Natural killer cell (primary cell): ENCODE results near the gene SPAG17. TPM values are rescaled to one million over a fixed set of nuclear protein-coding genes. Genes with fewer than 3 reads are reported as not detected.

Experiments
- ATAC-seq, 3 donors: fragments of 150-1000 bp in 2 of 3; fragments of 200-7000 bp in 1 of 3; cut with Tn5 transposase; 1 replicate in 1 of 3; 2 replicates in 2 of 3; pipeline ENCODE4 v1.10.0; 2021; ENCODE audit warnings: mild to moderate bottlenecking in 2 of 3, moderate library complexity in 2 of 3
- DNase-seq, 2 donors: peaks; one replicate each; pipeline versions ENCODE4 v3.0.0 to v3.0.0-alpha.2; 2013 to 2021; ENCODE audit warnings: mixed read lengths in 1 of 2
- H3K27ac ChIP-seq: one replicate; pipeline ENCODE4 v1.5.1; 2013; ENCODE audit warnings: mild to moderate bottlenecking, low read length
- H3K27me3 ChIP-seq: one replicate; pipeline ENCODE4 v1.6.1; 2013; ENCODE audit warnings: low read length; ENCODE audit not compliant: control insufficient read depth, insufficient read depth
- H3K36me3 ChIP-seq: one replicate; pipeline ENCODE4 v1.6.1; 2013; ENCODE audit warnings: low read length; ENCODE audit not compliant: control insufficient read depth, insufficient read depth
- H3K4me1 ChIP-seq: one replicate; pipeline ENCODE4 v1.6.1; 2013; ENCODE audit warnings: low read length; ENCODE audit not compliant: control insufficient read depth, insufficient read depth
- H3K4me3 ChIP-seq: one replicate; pipeline ENCODE4 v1.5.1; 2013; ENCODE audit warnings: low read length
- H3K9me3 ChIP-seq: one replicate; pipeline ENCODE4 v1.6.1; 2013; ENCODE audit warnings: low read length; ENCODE audit not compliant: control insufficient read depth, insufficient read depth
- H3K27ac Mint-ChIP-seq, 2 donors: one replicate each; pipeline ENCODE4 v1.8.0; 2022; ENCODE audit warnings: mild to moderate bottlenecking in 2 of 2, mixed read lengths in 2 of 2, moderate library complexity in 1 of 2
- H3K27me3 Mint-ChIP-seq, 2 donors: one replicate each; pipeline ENCODE4 v1.8.0; 2022; ENCODE audit warnings: low read depth in 2 of 2, mixed read lengths in 2 of 2
- H3K36me3 Mint-ChIP-seq: one replicate; pipeline ENCODE4 v1.8.0; 2022; ENCODE audit warnings: mixed read lengths
- H3K4me1 Mint-ChIP-seq, 2 donors: one replicate each; pipeline ENCODE4 v1.8.0; 2022; ENCODE audit warnings: mixed read lengths in 2 of 2
- H3K4me3 Mint-ChIP-seq: one replicate; pipeline ENCODE4 v1.8.0; 2022; ENCODE audit warnings: mild to moderate bottlenecking, moderate library complexity, mixed read lengths
- H3K9me3 Mint-ChIP-seq, 2 donors: one replicate each; pipeline ENCODE4 v1.8.0; 2022; ENCODE audit warnings: mixed read lengths in 2 of 2
- CTCF ChIP-seq: fragments of 200-600 bp; IDR thresholded peaks from one replicate; pipeline ENCODE4 v1.8.0; 2022; ENCODE audit warnings: antibody characterized with exemption
- WGBS: methylation state at CpG from one replicate; pipeline ENCODE4 v1.1.7; 2013; ENCODE audit warnings: missing lambda C conversion rate; ENCODE audit not compliant: insufficient coverage; 5-methylcytosine and 5-hydroxymethylcytosine counted together
- intact Hi-C: fragments of 100-400 bp; cut with micrococcal nuclease; formaldehyde crosslinking; loops from one replicate; pipeline ENCODE4 v1.14.2; 2022
- total RNA-seq, 4 donors: library from RNA; stranded (reverse); fragments of 120-200 nt in 1 of 4; gene quantifications; one replicate each; pipeline versions ENCODE4 v1.2.3 to v1.2.4, GENCODE V29; 2013 to 2022

The SPAG17 gene
- total RNA-seq, 3 donors from 2014 or later (not counting 1 experiment from before 2014, with no cell fraction given), result not detected

- Mint-ChIP-seq H3K4me1 (peaks cover 0 to 3% of the 10 kb centered on the region in 2 donors), H3K36me3 (no peaks in the 10 kb centered on the region), H3K4me3 (no peak overlapping the region), H3K27ac (no peak overlapping the region), H3K27me3 (peaks cover 0 to 1% of the 10 kb centered on the region in 2 donors), H3K9me3 (peaks cover 3 to 9% of the 10 kb centered on the region in 2 donors)
- Histone ChIP-seq H3K4me1 (no peaks in the 10 kb centered on the region), H3K9me3 (no peaks in the 10 kb centered on the region), H3K4me3 (no peak overlapping the region), H3K27me3 (no peaks in the 10 kb centered on the region), H3K36me3 (no peaks in the 10 kb centered on the region), H3K27ac (no peak overlapping the region)
- no peak for TF ChIP-seq CTCF
- no peak for ATAC-seq
- no peak for DNase-seq
- intact Hi-C loops, result no loop called here
- 90% methylated on average over 1 of the region's 1 CpG for WGBS
These were observed 5.5 kb upstream of the SPAG17 start for GRCh38 chr1:118190561-118190960.

DNA sequence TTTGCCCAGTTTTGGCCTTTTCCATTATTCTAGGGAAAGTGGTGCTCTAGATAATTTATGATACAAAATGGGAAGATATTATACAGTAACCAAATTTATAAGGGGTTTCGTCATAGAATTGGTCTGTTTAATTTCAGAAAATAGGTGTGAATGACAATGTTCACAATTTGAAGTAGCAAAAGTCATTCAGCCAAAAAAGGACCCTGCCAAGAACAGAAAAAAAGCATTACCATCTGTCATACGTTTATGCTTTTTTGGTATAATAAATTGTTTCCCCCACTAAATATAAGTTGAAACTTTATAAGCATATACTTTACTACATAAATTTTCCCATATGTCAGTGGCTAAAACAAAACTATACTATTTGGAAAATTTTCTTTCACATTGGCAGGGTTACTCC, 4.5 kb upstream of the SPAG17 start:
- Histone ChIP-seq H3K4me3 (no peak overlapping the region), H3K4me1 (peaks cover 6% of the 10 kb centered on the region), H3K9me3 (peaks cover 2% of the 10 kb centered on the region), H3K36me3 (no peaks in the 10 kb centered on the region), H3K27me3 (no peaks in the 10 kb centered on the region), H3K27ac (no peak overlapping the region)
- peaks cover 0 to 3% of the 10 kb centered on the region in 2 donors for H3K27me3 Mint-ChIP-seq
- no peak overlapping the region for H3K27ac Mint-ChIP-seq
- intact Hi-C loops, result no loop called here
- DNase-seq, result no peak
- H3K9me3 Mint-ChIP-seq, result peaks cover 3 to 11% of the 10 kb centered on the region in 2 donors
- WGBS, result 80% methylated on average over 1 of the region's 2 CpGs
- no peak for ATAC-seq
- H3K4me1 Mint-ChIP-seq, result peaks cover 0 to 11% of the 10 kb centered on the region in 2 donors
- no peaks in the 10 kb centered on the region for H3K36me3 Mint-ChIP-seq
- H3K4me3 Mint-ChIP-seq, result no peak overlapping the region
- TF ChIP-seq CTCF, result no peak

DNA sequence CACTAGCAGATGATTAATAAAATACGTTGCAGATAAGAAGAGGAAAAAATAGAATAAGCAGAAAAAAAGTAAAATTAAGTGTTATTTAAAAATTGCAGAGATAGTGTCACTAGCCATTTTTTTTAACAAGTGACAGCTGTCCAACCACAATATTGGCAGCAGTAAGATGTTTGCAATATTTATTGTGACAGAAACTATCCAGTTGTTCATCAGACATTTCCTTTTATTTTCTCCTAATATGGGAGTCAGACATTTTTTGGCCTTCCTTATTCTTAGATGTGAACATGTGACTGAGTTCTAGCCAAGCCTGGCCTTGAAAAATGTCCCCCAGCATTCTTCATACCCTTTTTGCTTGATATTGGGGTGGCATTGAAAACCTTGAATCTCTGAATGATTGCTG, 3.4 kb upstream of the SPAG17 start:
- no peaks in the 10 kb centered on the region for H3K36me3 Mint-ChIP-seq
- no peak overlapping the region for H3K4me3 Mint-ChIP-seq
- H3K9me3 Mint-ChIP-seq, result peaks cover 3 to 11% of the 10 kb centered on the region in 2 donors
- no peaks in the 10 kb centered on the region for H3K36me3 ChIP-seq
- ATAC-seq (no peak), DNase-seq (no peak)
- H3K27ac Mint-ChIP-seq, result no peak overlapping the region
- no peak overlapping the region for H3K27ac ChIP-seq
- no peak for TF ChIP-seq CTCF
- H3K9me3 ChIP-seq, result peaks cover 2% of the 10 kb centered on the region
- no peaks in the 10 kb centered on the region for H3K27me3 ChIP-seq
- H3K27me3 Mint-ChIP-seq, result peaks cover 0 to 3% of the 10 kb centered on the region in 2 donors
- H3K4me1 ChIP-seq, result peaks cover 6% of the 10 kb centered on the region
- peaks cover 0 to 12% of the 10 kb centered on the region in 2 donors for H3K4me1 Mint-ChIP-seq
- WGBS, result 50% methylated on average over 1 of the region's 1 CpG
- intact Hi-C loops, result no loop called here
- H3K4me3 ChIP-seq, result no peak overlapping the region

DNA sequence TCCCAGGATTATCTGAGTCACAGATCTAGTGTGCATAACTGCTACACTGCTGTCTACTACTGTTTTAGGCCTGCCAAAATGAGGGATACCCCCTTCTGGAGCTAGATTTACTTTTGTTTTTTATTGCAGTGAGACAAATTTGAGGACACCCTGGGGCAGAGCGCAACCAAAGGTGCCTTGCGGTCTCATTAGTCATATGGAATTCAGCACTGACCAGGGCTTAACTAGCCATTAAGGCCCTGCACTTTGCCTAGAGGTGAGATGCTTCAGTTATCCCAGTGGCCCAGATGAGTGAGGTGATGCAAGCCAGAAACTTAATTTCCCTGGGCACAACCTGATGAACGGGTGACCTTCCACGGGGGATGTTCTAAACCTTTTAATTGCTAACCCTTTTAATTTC, 998 bp upstream of the SPAG17 start:
- intact Hi-C loops, result no loop called here
- no peaks in the 10 kb centered on the region for H3K36me3 ChIP-seq
- Mint-ChIP-seq H3K4me1 (peaks cover 0 to 12% of the 10 kb centered on the region in 2 donors), H3K9me3 (peaks cover 2 to 9% of the 10 kb centered on the region in 2 donors), H3K27ac (no peak overlapping the region), H3K27me3 (peaks cover 0 to 3% of the 10 kb centered on the region in 2 donors), H3K4me3 (no peak overlapping the region), H3K36me3 (no peaks in the 10 kb centered on the region)
- H3K27ac ChIP-seq, result no peak overlapping the region
- ATAC-seq, result no peak
- no peaks in the 10 kb centered on the region for H3K27me3 ChIP-seq
- 90% methylated on average over 4 of the region's 4 CpGs for WGBS
- no peak overlapping the region for H3K4me3 ChIP-seq
- H3K4me1 ChIP-seq, result peaks cover 6% of the 10 kb centered on the region
- DNase-seq, result no peak
- H3K9me3 ChIP-seq, result peaks cover 2% of the 10 kb centered on the region
- TF ChIP-seq CTCF, result no peak
